GM18502 (cell line): Measurements from ENCODE around the gene VIPR1.

ENCODE experiments used
- ATAC-seq: cut with Tn5 transposase; IDR thresholded peaks from one replicate; pipeline ENCODE4 v1.9.1; 2021; ENCODE audit warnings: mild to moderate bottlenecking; ENCODE audit not compliant: unreplicated experiment, poor library complexity

VIPR1 gene

GRCh38 chr3:42493126-42493797 is 9.2 kb upstream of the VIPR1 start:
- ATAC-seq: no peak

GRCh38 chr3:42493798-42494151 is 8.7 kb upstream of the VIPR1 start:
- ATAC-seq: no peak

GRCh38 chr3:42495393-42495792 is 7.0 kb upstream of the VIPR1 start:
- ATAC-seq: no peak

- no peak for ATAC-seq
Observed at GRCh38 chr3:42497009-42497731, 5.3 kb upstream of the VIPR1 start.

GRCh38 chr3:42498034-42498433 is 4.4 kb upstream of the VIPR1 start:
- ATAC-seq: no peak

GRCh38 chr3:42498791-42499477 is 3.5 kb upstream of the VIPR1 start:
- ATAC-seq: no peak

- ATAC-seq: no peak
Observed at GRCh38 chr3:42499478-42499871, 3.0 kb upstream of the VIPR1 start.

GRCh38 chr3:42500091-42500490 is 2.4 kb upstream of the VIPR1 start:
- no peak for ATAC-seq

GRCh38 chr3:42500909-42501308 is 1.5 kb upstream of the VIPR1 start:
- no peak for ATAC-seq

- no peak for ATAC-seq
Observed at GRCh38 chr3:42501321-42501680, 1.1 kb upstream of the VIPR1 start.

GRCh38 chr3:42501681-42502428 is 588 bp upstream of the VIPR1 start:
- no peak for ATAC-seq

- no peak for ATAC-seq
Observed at GRCh38 chr3:42503251-42503924, 945 bp downstream of the VIPR1 start.

- ATAC-seq: no peak
Observed at GRCh38 chr3:42503957-42504333, 1.5 kb downstream of the VIPR1 start.

- ATAC-seq: no peak
Observed at GRCh38 chr3:42504334-42505127, 2.1 kb downstream of the VIPR1 start.

GRCh38 chr3:42505128-42505848 is 2.8 kb downstream of the VIPR1 start:
- ATAC-seq: no peak

- ATAC-seq: no peak
Observed at GRCh38 chr3:42505849-42506410, 3.5 kb downstream of the VIPR1 start.

- ATAC-seq: no peak
Observed at GRCh38 chr3:42507252-42507651, 4.8 kb downstream of the VIPR1 start.

- no peak for ATAC-seq
Observed at GRCh38 chr3:42507761-42508335, 5.4 kb downstream of the VIPR1 start.
